Lung (tissue), 12 donors: ENCODE data around the gene MT4. TPM values are rescaled to one million over a fixed set of nuclear protein-coding genes. Genes with fewer than 3 reads are reported as not detected.
A peak's percentile ranks its signal among the peaks of the same experiment; 100 is the strongest.

Experiments used
- ATAC-seq: fragments of 200-7000 bp; cut with Tn5 transposase; one replicate; pipeline ENCODE4 v1.9.1; 2020; ENCODE audit warnings: moderate number of reproducible peaks; ENCODE audit not compliant: insufficient read depth, low FRiP score
- DNase-seq, 3 donors: peaks; one replicate each; pipeline ENCODE4 v3.0.0-alpha.2; 2013 to 2017
- H3K27ac ChIP-seq, 2 donors: one replicate each; pipeline ENCODE4 v1.5.1; 2013; ENCODE audit warnings: mild to moderate bottlenecking in 2 of 2, moderate library complexity in 2 of 2, control low read depth in 1 of 2, inconsistent platforms in 1 of 2, low read depth in 1 of 2, low read length in 1 of 2
- H3K27me3 ChIP-seq, 3 donors: one replicate each; pipeline ENCODE4 v1.5.1; 2013; ENCODE audit warnings: low read length in 2 of 3; ENCODE audit not compliant: control insufficient read depth in 3 of 3, insufficient read depth in 3 of 3
- H3K36me3 ChIP-seq, 4 donors: one replicate each; pipeline ENCODE4 v1.5.1; 2013; ENCODE audit warnings: low read length in 4 of 4, mild to moderate bottlenecking in 1 of 4, moderate library complexity in 1 of 4; ENCODE audit not compliant: control insufficient read depth in 4 of 4, insufficient read depth in 4 of 4
- H3K4me1 ChIP-seq, 5 donors: one replicate each; pipeline ENCODE4 v1.5.1; 2013; ENCODE audit warnings: low read length in 5 of 5, mild to moderate bottlenecking in 2 of 5, moderate library complexity in 1 of 5; ENCODE audit not compliant: control insufficient read depth in 5 of 5, insufficient read depth in 5 of 5
- H3K4me3 ChIP-seq: one replicate; pipeline ENCODE4 v1.5.1; 2013; ENCODE audit warnings: mild to moderate bottlenecking, control low read depth, moderate library complexity
- H3K9ac ChIP-seq, 2 donors: one replicate each; pipeline ENCODE4 v1.5.1; 2013; ENCODE audit warnings: low read length in 2 of 2, control low read depth in 1 of 2; ENCODE audit not compliant: insufficient read depth in 1 of 2
- H3K9me3 ChIP-seq, 4 donors: one replicate each; pipeline ENCODE4 v1.5.1; 2013; ENCODE audit warnings: low read length in 3 of 4, mild to moderate bottlenecking in 1 of 4, moderate library complexity in 1 of 4; ENCODE audit not compliant: control insufficient read depth in 4 of 4, insufficient read depth in 3 of 4
- CTCF ChIP-seq: IDR thresholded peaks from 2 replicates; pipeline ENCODE4 v1.5.1; 2012; ENCODE audit warnings: mild to moderate bottlenecking; ENCODE audit errors: control extremely low read depth, extremely low read depth
- WGBS, 2 donors: extraction: QIAGEN DNeasy Blood & Tissue Kit; methylation state at CpG; one replicate each; pipeline ENCODE4 v1.1.7; 2013; 5-methylcytosine and 5-hydroxymethylcytosine counted together
- polyA plus RNA-seq, 2 donors: library from polyadenylated mRNA; stranded (reverse); fragments of 200-250 nt; gene quantifications; one replicate each; pipeline ENCODE4 v1.2.1, GENCODE V29; 2013
- total RNA-seq, 2 donors: library from RNA; depleted of rRNA in 1 of 2; stranded (reverse); fragments of >200 nt in 1 of 2; gene quantifications; one replicate each; pipeline ENCODE4 v1.2.1, GENCODE V29; 2014 to 2021
- donor health status: control.
- donor health status: control.
- donor health status: Bipolar disorder and iron deficiency.
- donor health status: healthy.
- donor health status: DM: yes; HTN: yes; CAD: no.

The MT4 gene
- total and polyA plus RNA-seq, 4 donors = not detected

DNA sequence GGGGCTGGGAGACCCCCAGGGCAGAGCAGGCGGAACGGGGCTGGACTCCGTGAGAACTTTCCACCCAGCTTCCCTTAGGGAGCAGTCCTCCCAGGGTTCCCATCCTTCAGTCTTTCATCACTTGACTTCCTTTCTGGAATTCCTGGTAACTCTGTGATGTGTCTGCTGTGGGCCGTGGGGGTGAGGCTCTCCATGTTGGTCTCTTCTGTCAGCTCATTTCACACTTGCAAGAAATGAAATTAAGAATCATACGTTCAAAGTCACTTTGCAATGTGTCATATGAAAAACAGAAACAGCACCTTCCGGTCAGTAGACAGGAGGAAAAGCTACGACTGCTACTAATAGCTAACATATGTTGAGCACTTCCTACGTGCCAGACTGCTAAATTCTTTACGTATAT is 39.6 kb upstream of the MT4 start:
- Histone ChIP-seq H3K27ac (no peak overlapping the region), H3K27me3 (peaks cover 0 to 2% (median 0%) of the 10 kb centered on the region in 3 donors), H3K9ac (no peak overlapping the region), H3K4me3 (no peak overlapping the region), H3K4me1 (peaks cover 0 to 6% (median 3%) of the 10 kb centered on the region in 5 donors), H3K36me3 (no peaks in the 10 kb centered on the region), H3K9me3 (peaks cover 0 to 2% (median 0%) of the 10 kb centered on the region in 4 donors)
- DNase-seq (peak in 2 of 3 donors; percentile 35 to 69), ATAC-seq (no peak)
- WGBS, 2 donors = 75 to 86% methylated on average over 9 of the region's 9 CpGs
- TF ChIP-seq CTCF = no peak

GRCh38 chr16:56530872-56531271 is 34.0 kb upstream of the MT4 start:
- no peak for ATAC-seq
- 79 to 91% methylated on average over 1 of the region's 1 CpG for WGBS, 2 donors
- H3K27ac ChIP-seq = no peak overlapping the region
- H3K4me1 ChIP-seq = no peaks in the 10 kb centered on the region
- DNase-seq = no peak
- no peaks in the 10 kb centered on the region for H3K9me3 ChIP-seq
- no peak overlapping the region for H3K4me3 ChIP-seq
- TF ChIP-seq CTCF = no peak
- no peak overlapping the region for H3K9ac ChIP-seq
- peaks cover 0 to 6% (median 0%) of the 10 kb centered on the region in 3 donors for H3K27me3 ChIP-seq
- no peaks in the 10 kb centered on the region for H3K36me3 ChIP-seq

DNA sequence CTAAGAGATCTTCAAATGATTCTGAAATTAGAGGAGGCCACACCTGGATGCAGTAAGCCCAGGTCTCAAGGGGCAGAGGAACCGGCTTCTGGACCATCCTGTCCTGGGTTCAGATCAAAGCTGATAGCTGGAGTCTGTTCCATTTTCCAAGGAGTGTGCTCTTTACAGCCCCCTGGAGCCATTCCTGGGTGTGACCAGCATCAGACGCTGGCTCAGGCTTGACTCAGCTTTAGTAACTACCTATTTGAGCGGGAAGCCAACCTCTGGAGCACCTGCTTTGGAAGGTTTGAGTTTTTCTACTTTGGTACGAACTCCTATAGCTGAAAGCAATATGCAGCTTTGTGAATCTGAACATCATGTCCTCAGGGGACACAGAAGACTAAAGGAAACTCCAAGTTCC is 32.2 kb upstream of the MT4 start:
- ATAC-seq = no peak

More for the DNA sequence above, 32.2 kb upstream of the MT4 start:
- DNase-seq = no peak
- Histone ChIP-seq H3K9me3 (no peaks in the 10 kb centered on the region), H3K4me1 (no peaks in the 10 kb centered on the region), H3K27me3 (peaks cover 0 to 4% (median 0%) of the 10 kb centered on the region in 3 donors), H3K36me3 (no peaks in the 10 kb centered on the region), H3K9ac (no peak overlapping the region), H3K27ac (no peak overlapping the region), H3K4me3 (no peak overlapping the region)
- no peak for TF ChIP-seq CTCF
- WGBS, 2 donors = 75 to 85% methylated on average over 4 of the region's 4 CpGs
